Stimulated activated CD4-positive, alpha-beta T cell treated with anti-CD3 and anti-CD28 coated beads, Interleukin-12 subunit alpha, Interleukin-12 subunit beta, amount 100 ng/mL, for 4 hours (primary cell): ENCODE measurements around the gene ABHD8.

Experiments used
- DNase-seq: peaks from one replicate; pipeline ENCODE4 v3.0.0-alpha.2; 2020

Gene ABHD8

GRCh38 chr19:17263712-17264640 is 39.2 kb downstream of the ABHD8 start:
- no peak for DNase-seq

- no peak for DNase-seq
Measured at GRCh38 chr19:17262557-17262956, 40.7 kb downstream of the ABHD8 start.

- peak; percentile 88 for DNase-seq
Measured at GRCh38 chr19:17260842-17261325, 42.3 kb downstream of the ABHD8 start.

- DNase-seq, result no peak
Measured at GRCh38 chr19:17259934-17260333, 43.3 kb downstream of the ABHD8 start.

- DNase-seq, result no peak
Measured at GRCh38 chr19:17259118-17259780, 44.0 kb downstream of the ABHD8 start.

- no peak for DNase-seq
Measured at GRCh38 chr19:17256130-17256529, 47.1 kb downstream of the ABHD8 start.

- DNase-seq, result no peak
Measured at GRCh38 chr19:17255150-17255621, 48.0 kb downstream of the ABHD8 start.

GRCh38 chr19:17254636-17255035 is 48.6 kb downstream of the ABHD8 start:
- DNase-seq, result no peak

- DNase-seq, result no peak
Measured at GRCh38 chr19:17249887-17250548, 53.2 kb downstream of the ABHD8 start.

GRCh38 chr19:17248011-17248776 is 55.0 kb downstream of the ABHD8 start:
- no peak for DNase-seq

GRCh38 chr19:17246681-17247425 is 56.4 kb downstream of the ABHD8 start:
- no peak for DNase-seq

- no peak for DNase-seq
Measured at GRCh38 chr19:17245535-17245984, 57.7 kb downstream of the ABHD8 start, which contains the start of gene NR2F6. NR2F6 (minus strand) TSS chr19:17245919; CDS start chr19:17245220, 699 bp downstream.

- DNase-seq, result no peak
Measured at GRCh38 chr19:17244618-17245534, 58.3 kb downstream of the ABHD8 start.

- DNase-seq, result no peak
Measured at GRCh38 chr19:17243830-17244617, 59.2 kb downstream of the ABHD8 start.

GRCh38 chr19:17243211-17243829 is 59.9 kb downstream of the ABHD8 start:
- no peak for DNase-seq

GRCh38 chr19:17242431-17243208 is 60.6 kb downstream of the ABHD8 start:
- no peak for DNase-seq
